Measurements from ENCODE around the gene GALNTL6. TPM values are rescaled to one million over a fixed set of nuclear protein-coding genes. Genes with fewer than 3 reads are reported as not detected.

GALNTL6 gene
- total RNA-seq, 1 donor, result under 0.01 TPM

DNA sequence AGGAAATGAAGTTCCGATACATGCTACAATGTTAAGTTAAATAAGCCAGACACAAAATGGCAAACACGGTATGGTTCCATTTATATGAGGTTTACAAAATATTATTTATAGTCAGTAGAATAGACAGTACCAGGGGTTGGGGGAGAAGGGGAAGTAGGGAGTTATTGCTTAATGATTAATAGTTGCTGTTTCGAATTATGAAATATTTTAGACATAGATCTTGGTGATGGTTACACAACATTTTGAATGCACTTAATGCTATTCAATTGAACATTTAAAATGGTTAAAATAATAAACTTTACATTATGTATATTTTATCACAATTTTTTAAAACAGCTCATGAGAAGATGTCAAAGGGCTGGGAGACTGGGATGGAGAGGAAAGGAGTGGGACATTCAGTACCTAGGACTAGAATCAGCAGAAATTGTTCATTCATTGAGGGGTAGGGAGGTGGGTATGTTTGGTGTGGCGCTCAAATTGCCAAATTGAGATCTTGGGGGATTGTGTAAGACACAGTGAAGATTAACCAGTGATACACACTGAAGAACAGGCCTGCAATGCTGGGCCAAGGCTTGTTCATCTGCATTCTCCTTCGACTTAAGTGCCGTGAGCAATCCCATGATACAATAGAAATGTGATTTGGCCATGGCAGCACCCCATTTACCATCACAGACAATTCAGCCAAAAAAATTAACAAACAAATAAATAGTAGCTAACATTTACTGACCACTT lies 1189.8 kb downstream of the GALNTL6 start:
- Histone ChIP-seq H3K79me2 (ENCODE audit: insufficient read depth, low read length) (no peaks in the 10 kb centered on the region), H3K4me3 (ENCODE audit: insufficient read depth, low read length) (no peak overlapping the region), H3K4me2 (ENCODE audit: insufficient read depth, low read length) (no peak overlapping the region)

DNA sequence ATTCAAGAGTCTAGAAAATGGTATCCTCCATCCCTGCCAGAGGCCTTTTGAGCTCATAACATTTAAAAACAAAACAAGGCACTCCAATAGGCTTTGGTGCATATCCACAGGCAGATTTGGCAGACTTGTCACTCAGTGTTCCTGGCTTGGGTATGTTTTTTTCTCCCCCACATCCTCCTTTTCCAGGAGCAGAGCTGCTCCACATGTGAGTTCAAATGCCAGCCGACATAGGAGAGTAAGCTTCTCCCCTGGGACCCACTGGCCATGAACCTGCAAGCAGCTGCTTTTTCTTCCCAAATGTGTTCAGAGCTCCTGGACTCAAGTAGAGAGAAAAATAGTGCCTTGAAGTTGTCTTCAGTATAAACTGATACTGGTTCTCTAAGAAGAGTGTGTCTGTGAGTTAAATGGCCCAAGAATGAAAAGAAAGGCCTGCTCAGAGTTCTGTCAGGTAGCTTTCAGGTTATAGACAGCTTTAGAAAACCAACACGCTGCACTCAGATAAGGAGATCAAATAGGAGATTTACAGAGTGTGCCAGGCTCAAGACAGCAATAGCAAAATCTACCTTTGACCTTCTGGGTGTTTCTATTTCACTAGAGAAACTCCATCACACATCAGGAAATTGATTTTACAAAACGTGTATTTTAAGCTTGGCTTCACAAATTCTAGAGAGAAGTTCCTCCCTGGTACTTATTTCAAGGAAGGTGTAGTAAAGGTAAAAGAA lies 1192.9 kb downstream of the GALNTL6 start:
- no peak for DNase-seq (ENCODE audit: insufficient read length, low spot score, missing footprints)
- Histone ChIP-seq H4K20me1 (ENCODE audit: insufficient read depth, low read length) (no peaks in the 10 kb centered on the region), H3K4me1 (ENCODE audit: insufficient read depth, low read length) (peaks cover 5% of the 10 kb centered on the region), H3K27me3 (ENCODE audit: insufficient read depth, low read length) (peaks cover 22% of the 10 kb centered on the region), H3K4me3 (ENCODE audit: insufficient read depth, low read length) (no peak overlapping the region), H2AFZ (ENCODE audit: low read length) (no peak overlapping the region), H3K4me2 (ENCODE audit: insufficient read depth, low read length) (no peak overlapping the region), H3K27ac (ENCODE audit: low read depth, low read length) (no peak overlapping the region), H3K79me2 (ENCODE audit: insufficient read depth, low read length) (no peaks in the 10 kb centered on the region), H3K36me3 (ENCODE audit: insufficient read depth, low read length) (no peaks in the 10 kb centered on the region), H3K9me3 (ENCODE audit: low read depth, low read length) (no peaks in the 10 kb centered on the region)
- TF ChIP-seq, protein P1, sequence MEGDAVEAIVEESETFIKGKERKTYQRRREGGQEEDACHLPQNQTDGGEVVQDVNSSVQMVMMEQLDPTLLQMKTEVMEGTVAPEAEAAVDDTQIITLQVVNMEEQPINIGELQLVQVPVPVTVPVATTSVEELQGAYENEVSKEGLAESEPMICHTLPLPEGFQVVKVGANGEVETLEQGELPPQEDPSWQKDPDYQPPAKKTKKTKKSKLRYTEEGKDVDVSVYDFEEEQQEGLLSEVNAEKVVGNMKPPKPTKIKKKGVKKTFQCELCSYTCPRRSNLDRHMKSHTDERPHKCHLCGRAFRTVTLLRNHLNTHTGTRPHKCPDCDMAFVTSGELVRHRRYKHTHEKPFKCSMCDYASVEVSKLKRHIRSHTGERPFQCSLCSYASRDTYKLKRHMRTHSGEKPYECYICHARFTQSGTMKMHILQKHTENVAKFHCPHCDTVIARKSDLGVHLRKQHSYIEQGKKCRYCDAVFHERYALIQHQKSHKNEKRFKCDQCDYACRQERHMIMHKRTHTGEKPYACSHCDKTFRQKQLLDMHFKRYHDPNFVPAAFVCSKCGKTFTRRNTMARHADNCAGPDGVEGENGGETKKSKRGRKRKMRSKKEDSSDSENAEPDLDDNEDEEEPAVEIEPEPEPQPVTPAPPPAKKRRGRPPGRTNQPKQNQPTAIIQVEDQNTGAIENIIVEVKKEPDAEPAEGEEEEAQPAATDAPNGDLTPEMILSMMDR (IDR thresholded peaks at IDR 0.05; ENCODE audit: extremely low read depth, low read depth, low read length), result no peak

More for the DNA sequence above, 1189.8 kb downstream of the GALNTL6 start:
- peaks cover 20% of the 10 kb centered on the region for H3K4me1 ChIP-seq (ENCODE audit: insufficient read depth, low read length)
- H3K27me3 ChIP-seq (ENCODE audit: insufficient read depth, low read length), result peaks cover 18% of the 10 kb centered on the region
- no peak for DNase-seq (ENCODE audit: insufficient read length, low spot score, missing footprints)
- no peaks in the 10 kb centered on the region for H3K36me3 ChIP-seq (ENCODE audit: insufficient read depth, low read length)
- TF ChIP-seq, protein P1 (IDR thresholded peaks at IDR 0.05; ENCODE audit: extremely low read depth, low read depth, low read length), result no peak
- no peaks in the 10 kb centered on the region for H3K9me3 ChIP-seq (ENCODE audit: low read depth, low read length)
- no peak overlapping the region for H3K27ac ChIP-seq (ENCODE audit: low read depth, low read length)
- H2AFZ ChIP-seq (ENCODE audit: low read length), result no peak overlapping the region
- H4K20me1 ChIP-seq (ENCODE audit: insufficient read depth, low read length), result no peaks in the 10 kb centered on the region

GRCh38 chr4:173008436-173008835 lies 1195.2 kb downstream of the GALNTL6 start:
- H3K4me1 ChIP-seq (ENCODE audit: insufficient read depth, low read length), result no peaks in the 10 kb centered on the region
- no peak for DNase-seq (ENCODE audit: insufficient read length, low spot score, missing footprints)
- no peak overlapping the region for H3K27ac ChIP-seq (ENCODE audit: low read depth, low read length)
- TF ChIP-seq, protein P1 (IDR thresholded peaks at IDR 0.05; ENCODE audit: extremely low read depth, low read depth, low read length), result no peak
- H3K4me2 ChIP-seq (ENCODE audit: insufficient read depth, low read length), result no peak overlapping the region
- H3K9me3 ChIP-seq (ENCODE audit: low read depth, low read length), result no peaks in the 10 kb centered on the region
- H3K79me2 ChIP-seq (ENCODE audit: insufficient read depth, low read length), result no peaks in the 10 kb centered on the region
- peaks cover 22% of the 10 kb centered on the region for H3K27me3 ChIP-seq (ENCODE audit: insufficient read depth, low read length)
- no peaks in the 10 kb centered on the region for H4K20me1 ChIP-seq (ENCODE audit: insufficient read depth, low read length)
- H3K36me3 ChIP-seq (ENCODE audit: insufficient read depth, low read length), result no peaks in the 10 kb centered on the region
- no peak overlapping the region for H3K4me3 ChIP-seq (ENCODE audit: insufficient read depth, low read length)
- H2AFZ ChIP-seq (ENCODE audit: low read length), result no peak overlapping the region

DNA sequence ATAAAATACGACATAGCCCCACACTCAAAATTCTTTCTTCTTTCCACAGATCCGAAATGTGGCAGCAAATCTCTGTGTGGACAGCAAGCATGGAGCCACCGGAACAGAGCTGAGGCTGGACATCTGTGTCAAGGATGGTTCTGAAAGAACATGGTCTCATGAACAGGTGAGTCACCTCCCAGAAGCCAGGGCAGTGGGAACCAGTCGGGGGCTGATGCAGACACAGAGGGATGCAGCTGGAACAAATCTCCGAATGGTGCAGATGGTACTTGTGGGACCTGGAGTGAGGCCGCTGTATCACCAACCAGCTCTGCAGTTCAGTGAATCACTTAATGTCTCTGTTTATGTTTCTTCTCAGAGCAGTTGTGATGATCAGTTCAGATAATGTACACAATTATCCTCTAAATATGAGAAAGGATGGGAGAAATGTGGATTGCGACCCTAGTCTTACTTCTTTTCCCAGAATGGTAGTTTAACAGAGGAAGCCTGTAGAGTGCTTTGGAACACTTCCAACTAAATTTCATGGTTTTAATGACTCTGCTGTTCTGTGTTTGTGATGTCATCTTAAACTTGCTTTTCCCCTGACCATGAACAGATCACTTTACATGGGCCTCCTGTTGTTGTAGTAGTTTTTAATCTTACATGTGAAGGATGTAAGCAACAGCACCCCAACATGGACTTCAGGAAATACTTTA lies 1196.1 kb downstream of the GALNTL6 start:
- H3K4me3 ChIP-seq (ENCODE audit: insufficient read depth, low read length), result no peak overlapping the region
- peaks cover 6% of the 10 kb centered on the region for H3K4me1 ChIP-seq (ENCODE audit: insufficient read depth, low read length)
- no peaks in the 10 kb centered on the region for H3K36me3 ChIP-seq (ENCODE audit: insufficient read depth, low read length)
- H3K9me3 ChIP-seq (ENCODE audit: low read depth, low read length), result no peaks in the 10 kb centered on the region
- no peak overlapping the region for H3K4me2 ChIP-seq (ENCODE audit: insufficient read depth, low read length)
- no peak for DNase-seq (ENCODE audit: insufficient read length, low spot score, missing footprints)
- H3K79me2 ChIP-seq (ENCODE audit: insufficient read depth, low read length), result no peaks in the 10 kb centered on the region
- H3K27ac ChIP-seq (ENCODE audit: low read depth, low read length), result no peak overlapping the region
- H4K20me1 ChIP-seq (ENCODE audit: insufficient read depth, low read length), result no peaks in the 10 kb centered on the region
- H3K27me3 ChIP-seq (ENCODE audit: insufficient read depth, low read length), result peaks cover 22% of the 10 kb centered on the region
- no peak overlapping the region for H2AFZ ChIP-seq (ENCODE audit: low read length)
- TF ChIP-seq, protein P1 (IDR thresholded peaks at IDR 0.05; ENCODE audit: extremely low read depth, low read depth, low read length), result no peak

Measured in osteoblast (primary cell).